RWPE1 (cell line): ENCODE results near the gene ASTN2.
A peak's percentile ranks its signal among the peaks of the same experiment; 100 is the strongest.

Experiments used
- CTCF ChIA-PET: fragments of 350-600 bp; sonication (Branson Sonifier 250); formaldehyde crosslinking; extraction: SDS; loops from one replicate; lab custom pipeline; 2021; lab: Yijun Ruan, JAX
- POLR2A ChIA-PET: fragments of 400-600 bp; formaldehyde crosslinking; extraction: SDS; loops from one replicate; lab custom pipeline; 2020; ENCODE audit warnings: antibody characterized with exemption; ENCODE audit not compliant: low non-redundant PET; lab: Yijun Ruan, JAX
- DNase-seq: peaks from one replicate; pipeline ENCODE4 v3.0.0; 2012; ENCODE audit warnings: low spot score
- H3K27ac ChIP-seq: fragments of 450-650 bp; 2 replicates; pipeline ENCODE4 v1.5.1; 2017
- TF ChIP-seq, protein P1 (sequence below): fragments of 450-650 bp; conservative IDR thresholded peaks from 2 replicates; pipeline ENCODE4 v1.5.1; 2017; ENCODE audit warnings: low read depth, mild to moderate bottlenecking

The ASTN2 gene

DNA sequence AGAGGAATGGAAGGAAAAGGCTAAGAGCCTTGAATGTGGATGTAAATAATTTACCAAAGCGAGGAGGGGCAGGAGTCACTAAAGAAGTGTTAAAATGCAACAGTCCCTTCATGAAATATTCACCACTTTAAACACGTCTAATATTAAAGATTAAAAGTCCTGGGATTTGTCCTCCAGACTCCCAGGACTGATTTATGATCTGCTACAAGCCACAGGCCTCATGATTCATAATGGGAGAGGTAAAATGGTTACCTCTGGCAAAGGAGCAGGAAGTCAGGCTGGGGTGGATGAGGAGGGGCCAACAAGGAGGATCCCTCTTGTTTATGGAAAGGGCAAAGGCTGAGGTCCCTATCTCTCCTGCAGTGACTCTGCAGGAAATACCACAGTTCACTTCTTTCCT, 435.4 kb downstream of the ASTN2 start:
- TF ChIP-seq, protein P1, sequence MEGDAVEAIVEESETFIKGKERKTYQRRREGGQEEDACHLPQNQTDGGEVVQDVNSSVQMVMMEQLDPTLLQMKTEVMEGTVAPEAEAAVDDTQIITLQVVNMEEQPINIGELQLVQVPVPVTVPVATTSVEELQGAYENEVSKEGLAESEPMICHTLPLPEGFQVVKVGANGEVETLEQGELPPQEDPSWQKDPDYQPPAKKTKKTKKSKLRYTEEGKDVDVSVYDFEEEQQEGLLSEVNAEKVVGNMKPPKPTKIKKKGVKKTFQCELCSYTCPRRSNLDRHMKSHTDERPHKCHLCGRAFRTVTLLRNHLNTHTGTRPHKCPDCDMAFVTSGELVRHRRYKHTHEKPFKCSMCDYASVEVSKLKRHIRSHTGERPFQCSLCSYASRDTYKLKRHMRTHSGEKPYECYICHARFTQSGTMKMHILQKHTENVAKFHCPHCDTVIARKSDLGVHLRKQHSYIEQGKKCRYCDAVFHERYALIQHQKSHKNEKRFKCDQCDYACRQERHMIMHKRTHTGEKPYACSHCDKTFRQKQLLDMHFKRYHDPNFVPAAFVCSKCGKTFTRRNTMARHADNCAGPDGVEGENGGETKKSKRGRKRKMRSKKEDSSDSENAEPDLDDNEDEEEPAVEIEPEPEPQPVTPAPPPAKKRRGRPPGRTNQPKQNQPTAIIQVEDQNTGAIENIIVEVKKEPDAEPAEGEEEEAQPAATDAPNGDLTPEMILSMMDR: no peak
- ChIA-PET CTCF (no interaction called here), POLR2A (no interaction called here)
- no peak overlapping the region for H3K27ac ChIP-seq
- peak; percentile 61 for DNase-seq

DNA sequence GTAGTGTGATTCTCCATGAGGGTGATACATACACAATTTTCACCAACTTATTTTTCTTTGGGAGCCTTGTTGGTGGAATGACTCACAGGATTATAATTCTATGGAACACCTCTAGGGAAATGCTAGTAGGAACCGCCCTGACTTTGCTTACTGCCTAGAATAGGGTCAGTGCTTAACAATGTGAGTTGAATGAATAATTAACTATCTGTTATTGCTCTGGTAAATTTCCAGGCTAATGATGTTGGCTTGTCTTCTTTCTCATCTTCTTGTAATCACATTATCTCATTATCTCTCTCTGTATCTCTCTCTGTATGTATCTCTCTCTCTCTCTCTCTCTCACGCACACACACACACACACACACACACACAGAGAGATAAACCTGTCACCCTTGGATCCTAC, 436.7 kb downstream of the ASTN2 start:
- ChIA-PET POLR2A (no interaction called here), CTCF (no interaction called here)
- peak; percentile 77 for DNase-seq
- no peak overlapping the region for H3K27ac ChIP-seq
- TF ChIP-seq, protein P1: no peak

DNA sequence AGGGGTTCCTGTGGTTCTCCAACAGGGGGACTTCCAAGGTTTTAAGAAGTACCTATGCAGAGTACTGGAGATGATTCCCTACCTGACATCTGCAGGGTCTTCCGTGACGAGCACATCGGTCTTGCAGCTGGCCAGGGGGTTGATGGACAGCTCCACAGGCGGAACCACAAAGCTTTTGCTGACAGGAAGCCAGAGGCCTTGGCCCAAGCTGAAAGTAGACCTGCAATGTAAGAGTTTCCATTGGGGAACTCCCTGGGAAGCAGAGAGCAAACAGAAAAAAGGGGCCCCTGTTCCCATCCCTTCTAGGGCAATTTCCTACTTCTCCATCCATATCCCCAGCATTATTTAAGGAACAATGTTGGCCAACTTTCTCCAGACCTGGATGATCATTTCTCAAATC, 439.7 kb downstream of the ASTN2 start:
- TF ChIP-seq, protein P1: no peak
- DNase-seq: no peak
- ChIA-PET CTCF (no interaction called here), POLR2A (no interaction called here)
- H3K27ac ChIP-seq: no peak overlapping the region

DNA sequence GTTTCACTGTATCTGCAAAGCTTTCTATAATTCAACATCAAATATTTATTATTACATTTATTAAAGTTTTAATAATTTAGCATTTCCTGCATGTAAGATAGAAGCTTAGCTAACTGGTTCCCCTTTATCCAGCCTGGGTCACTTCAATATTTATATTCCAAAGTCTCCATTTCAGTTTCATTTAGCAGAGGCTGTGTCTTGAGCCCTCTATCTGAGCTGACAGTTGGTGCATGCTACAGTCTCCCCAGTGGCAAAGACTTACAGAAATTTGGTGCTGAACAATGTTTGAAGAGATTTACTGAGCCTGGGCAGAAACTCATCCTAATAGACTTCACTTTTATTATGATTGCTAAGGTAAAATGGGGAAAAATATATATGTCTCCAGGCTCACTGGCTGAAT, 448.7 kb downstream of the ASTN2 start:
- ChIA-PET POLR2A (no interaction called here), CTCF (no interaction called here)
- H3K27ac ChIP-seq: no peak overlapping the region
- DNase-seq: no peak
- TF ChIP-seq, protein P1: no peak

DNA sequence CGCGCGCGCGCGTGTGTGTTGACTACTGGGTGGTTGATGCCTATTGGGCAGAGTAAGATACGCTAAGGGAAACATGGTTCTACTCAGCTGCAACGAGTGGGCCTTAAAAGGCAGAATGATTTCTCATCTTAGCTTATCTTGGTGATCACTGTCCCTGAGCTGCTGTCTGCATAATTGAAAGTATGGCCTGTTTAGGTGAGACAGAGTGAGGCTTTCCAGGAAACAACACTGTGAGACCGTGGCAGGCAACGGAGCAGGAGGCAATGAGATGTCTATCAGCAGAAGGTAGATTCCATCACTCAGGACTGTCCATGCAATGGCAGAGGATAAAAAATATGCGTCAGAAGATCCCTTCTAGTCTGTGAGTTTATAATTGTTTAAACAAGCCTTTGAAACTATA, 450.6 kb downstream of the ASTN2 start:
- H3K27ac ChIP-seq: no peak overlapping the region
- TF ChIP-seq, protein P1: no peak
- ChIA-PET CTCF (no interaction called here), POLR2A (no interaction called here)
- no peak for DNase-seq

DNA sequence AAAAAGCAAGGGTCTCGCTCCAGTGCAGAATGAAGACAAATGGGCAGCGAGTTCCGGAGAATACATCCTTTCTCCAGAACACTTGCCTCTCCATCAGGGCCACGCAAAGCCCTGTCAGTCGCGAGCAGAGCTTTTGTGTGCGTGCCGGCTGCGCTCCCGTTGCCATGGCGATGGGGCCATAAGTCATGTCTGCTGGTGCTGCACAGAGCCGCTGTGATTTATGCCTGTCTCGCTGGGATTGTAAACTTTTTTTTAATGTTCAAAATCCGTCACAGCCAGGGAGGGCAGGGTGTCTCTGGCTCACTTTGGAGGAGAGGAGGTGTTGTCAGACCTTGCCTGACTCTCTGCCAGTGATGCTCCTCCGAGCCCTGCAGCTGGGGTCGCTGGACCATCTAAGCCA, 455.0 kb downstream of the ASTN2 start:
- TF ChIP-seq, protein P1: no peak
- ChIA-PET CTCF (interaction anchor here (0.7 kb wide), 1 partner anchor 451 kb away, joined by 6 read pairs; no protein-coding TSS in a partner anchor), POLR2A (no interaction called here)
- no peak for DNase-seq
- H3K27ac ChIP-seq: no peak overlapping the region

DNA sequence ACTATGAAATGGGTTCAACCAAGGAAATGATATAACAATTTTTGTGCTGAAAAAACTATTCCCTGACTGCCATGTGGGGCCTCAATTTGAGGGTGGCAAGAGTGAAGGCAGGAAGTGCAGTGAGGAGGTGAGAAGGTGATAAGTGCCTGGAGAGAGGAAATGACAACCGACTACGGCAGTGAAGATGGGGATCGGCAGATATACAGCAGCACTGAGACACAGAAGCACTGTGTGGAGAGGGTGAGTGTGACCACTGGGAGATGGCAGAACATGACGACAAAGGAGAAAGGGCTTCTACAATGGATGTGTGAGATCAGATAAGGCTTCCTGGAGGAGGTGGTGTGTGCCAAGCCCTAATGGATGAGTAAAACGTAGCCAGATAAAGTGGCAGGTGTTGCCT, 456.0 kb downstream of the ASTN2 start:
- CTCF ChIA-PET: no interaction called here
- TF ChIP-seq, protein P1: no peak
- no peak overlapping the region for H3K27ac ChIP-seq
- no peak for DNase-seq
- POLR2A ChIA-PET: no interaction called here
